GM15510 (cell line): ENCODE measurements around the gene SYCE1L.

Source experiments
- POLR2A ChIP-seq: IDR thresholded peaks from 3 replicates; pipeline ENCODE4 v1.6.1; 2011; ENCODE audit warnings: borderline replicate concordance; ENCODE audit not compliant: insufficient read length; ENCODE audit errors: extremely low read depth

SYCE1L gene

DNA sequence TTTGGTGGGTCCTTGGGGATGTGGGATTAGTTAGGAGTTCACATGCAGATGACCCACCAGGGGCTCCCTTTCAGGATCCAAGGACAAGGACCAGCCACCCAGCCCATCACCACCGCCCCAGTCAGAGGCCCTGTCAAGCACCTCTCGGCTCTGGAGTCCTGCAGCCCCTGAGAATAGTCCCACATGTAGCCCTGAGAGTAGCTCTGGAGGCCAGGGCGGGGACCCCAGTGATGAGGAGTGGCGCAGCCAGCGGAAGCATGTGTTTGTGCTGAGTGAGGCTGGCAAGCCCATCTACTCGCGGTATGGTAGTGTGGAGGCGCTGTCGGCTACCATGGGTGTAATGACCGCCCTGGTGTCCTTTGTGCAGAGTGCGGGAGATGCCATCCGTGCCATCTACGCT lies 5.8 kb upstream of the SYCE1L start:
- TF ChIP-seq POLR2A = no peak

DNA sequence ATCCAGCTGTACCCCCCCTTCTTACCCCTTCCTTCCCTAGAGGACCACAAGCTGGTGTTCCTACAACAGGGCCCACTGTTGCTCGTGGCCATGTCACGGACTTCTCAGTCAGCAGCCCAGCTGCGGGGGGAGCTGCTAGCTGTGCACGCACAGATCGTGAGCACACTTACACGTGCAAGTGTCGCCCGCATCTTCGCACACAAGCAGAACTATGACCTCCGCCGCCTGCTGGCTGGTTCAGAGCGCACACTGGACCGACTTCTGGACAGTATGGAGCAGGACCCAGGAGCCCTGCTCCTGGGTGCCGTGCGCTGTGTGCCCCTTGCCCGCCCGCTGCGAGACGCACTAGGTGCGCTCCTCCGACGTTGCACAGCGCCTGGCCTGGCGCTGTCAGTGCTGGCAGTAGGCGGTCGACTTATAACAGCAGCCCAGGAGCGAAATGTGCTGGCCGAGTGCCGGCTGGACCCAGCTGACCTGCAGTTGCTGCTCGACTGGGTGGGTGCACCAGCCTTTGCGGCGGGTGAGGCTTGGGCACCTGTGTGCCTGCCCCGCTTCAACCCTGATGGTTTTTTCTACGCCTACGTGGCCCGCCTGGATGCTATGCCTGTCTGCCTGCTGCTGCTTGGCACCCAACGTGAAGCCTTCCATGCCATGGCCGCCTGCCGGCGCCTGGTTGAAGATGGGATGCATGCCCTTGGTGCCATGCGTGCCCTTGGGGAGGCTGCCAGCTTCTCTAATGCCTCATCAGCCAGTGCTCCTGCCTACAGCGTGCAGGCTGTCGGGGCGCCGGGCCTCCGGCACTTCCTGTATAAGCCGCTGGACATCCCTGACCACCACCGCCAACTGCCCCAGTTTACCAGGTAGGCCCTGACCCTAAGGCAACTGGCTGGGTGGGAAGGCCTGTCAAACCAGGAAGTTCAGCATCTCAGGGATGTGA lies 4.6 kb upstream of the SYCE1L start:
- TF ChIP-seq POLR2A = no peak

DNA sequence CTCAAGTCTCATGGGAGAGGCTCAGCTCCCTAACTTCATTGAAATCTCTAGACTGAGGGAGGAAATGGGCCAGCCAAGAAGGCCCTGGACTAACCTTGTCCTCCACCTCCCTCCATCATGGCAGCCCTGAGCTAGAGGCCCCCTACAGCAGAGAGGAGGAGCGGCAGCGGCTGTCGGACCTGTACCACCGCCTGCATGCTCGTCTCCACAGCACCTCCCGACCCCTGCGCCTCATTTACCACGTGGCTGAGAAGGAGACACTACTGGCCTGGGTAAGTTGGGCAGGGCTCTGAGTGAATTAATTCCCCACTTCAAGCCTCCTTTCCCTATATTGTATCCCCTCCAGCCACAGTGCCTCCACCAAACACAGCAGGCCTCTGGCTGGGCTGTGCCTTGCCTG lies 3.8 kb upstream of the SYCE1L start:
- no peak for TF ChIP-seq POLR2A

GRCh38 chr16:77197747-77198146 lies 1.5 kb upstream of the SYCE1L start:
- no peak for TF ChIP-seq POLR2A

DNA sequence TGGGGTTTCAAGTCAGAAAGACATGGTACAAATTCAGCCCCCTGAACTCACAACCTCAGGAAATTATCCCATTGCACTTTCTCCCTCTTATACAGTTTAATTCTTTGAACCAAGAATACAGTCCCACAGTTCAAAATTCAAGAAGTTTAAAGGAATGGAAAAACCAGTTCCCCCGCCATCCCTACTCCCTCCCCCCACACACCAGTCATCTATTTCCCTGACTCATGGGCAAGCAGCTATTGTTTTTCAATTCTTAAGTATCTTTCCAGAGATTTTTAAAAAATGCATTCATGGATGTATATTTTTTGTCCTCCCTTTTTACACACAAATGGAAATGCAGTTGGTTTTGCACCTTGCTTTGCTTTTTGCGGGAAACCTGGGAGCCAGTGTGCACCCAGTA lies 7.3 kb downstream of the SYCE1L start:
- no peak for TF ChIP-seq POLR2A

- TF ChIP-seq POLR2A = no peak
Measured at GRCh38 chr16:77207030-77207429, 7.8 kb downstream of the SYCE1L start.

DNA sequence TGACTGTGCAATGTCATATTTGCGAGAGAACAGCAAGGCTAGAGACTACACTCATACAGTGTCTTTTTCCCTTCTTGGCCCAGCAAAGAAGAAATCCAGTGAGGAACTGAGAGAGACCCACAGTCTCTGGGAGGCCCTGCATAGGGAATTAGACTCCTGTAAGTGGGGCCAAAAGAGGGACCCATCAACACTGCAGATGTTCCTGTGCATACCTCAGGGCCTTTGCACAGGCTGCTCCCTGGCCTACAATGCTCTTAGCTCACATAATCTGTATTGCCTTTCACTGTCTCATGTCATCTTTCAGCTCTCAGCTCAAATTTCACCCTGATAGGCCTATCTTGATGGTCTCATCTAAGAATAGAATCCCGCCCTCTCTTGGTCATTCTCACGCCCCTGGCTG lies 9.2 kb downstream of the SYCE1L start:
- TF ChIP-seq POLR2A = no peak

DNA sequence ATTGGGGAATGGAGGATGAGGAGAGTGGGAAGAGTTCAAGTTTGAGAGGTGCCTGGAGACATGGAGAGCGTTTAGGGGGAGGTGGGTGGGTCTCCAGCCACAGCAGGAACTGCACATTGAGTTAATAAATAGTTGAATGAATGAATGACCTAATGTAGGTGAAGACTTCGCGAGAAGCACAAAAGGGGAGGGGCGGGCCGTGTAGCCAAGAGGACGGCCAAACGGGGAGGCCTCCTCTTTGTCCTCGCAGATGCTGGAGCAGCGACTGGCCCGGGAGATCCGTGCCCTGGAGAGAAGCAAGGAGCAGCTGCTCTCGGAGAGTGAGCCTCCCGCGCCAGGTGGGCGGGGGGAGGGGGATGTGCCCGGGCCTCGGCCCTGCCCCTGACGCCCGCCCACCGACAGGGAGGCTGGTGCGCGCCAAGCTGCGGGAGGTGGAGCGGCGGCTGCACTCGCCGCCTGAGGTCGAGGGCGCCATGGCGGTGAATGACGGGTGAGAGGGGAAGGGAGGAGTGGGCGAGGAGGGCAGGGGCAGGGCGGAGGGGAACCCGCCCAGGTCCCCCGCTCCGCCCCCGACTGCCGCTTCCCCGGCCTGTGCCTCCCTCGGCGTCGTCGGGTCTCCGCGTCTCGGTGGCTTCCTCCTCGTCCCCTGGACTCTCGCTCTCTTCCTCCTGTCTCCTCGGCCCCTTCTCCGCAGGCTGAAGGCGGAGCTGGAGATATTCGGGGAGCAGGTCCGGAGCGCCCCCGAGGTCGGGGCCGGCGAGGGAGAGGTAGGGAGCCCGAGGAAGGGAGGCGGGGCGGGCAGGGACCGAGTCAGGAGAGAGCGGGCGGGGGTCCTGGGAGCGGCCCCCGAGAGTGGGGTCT lies 12.9 kb downstream of the SYCE1L start:
- TF ChIP-seq POLR2A = no peak

DNA sequence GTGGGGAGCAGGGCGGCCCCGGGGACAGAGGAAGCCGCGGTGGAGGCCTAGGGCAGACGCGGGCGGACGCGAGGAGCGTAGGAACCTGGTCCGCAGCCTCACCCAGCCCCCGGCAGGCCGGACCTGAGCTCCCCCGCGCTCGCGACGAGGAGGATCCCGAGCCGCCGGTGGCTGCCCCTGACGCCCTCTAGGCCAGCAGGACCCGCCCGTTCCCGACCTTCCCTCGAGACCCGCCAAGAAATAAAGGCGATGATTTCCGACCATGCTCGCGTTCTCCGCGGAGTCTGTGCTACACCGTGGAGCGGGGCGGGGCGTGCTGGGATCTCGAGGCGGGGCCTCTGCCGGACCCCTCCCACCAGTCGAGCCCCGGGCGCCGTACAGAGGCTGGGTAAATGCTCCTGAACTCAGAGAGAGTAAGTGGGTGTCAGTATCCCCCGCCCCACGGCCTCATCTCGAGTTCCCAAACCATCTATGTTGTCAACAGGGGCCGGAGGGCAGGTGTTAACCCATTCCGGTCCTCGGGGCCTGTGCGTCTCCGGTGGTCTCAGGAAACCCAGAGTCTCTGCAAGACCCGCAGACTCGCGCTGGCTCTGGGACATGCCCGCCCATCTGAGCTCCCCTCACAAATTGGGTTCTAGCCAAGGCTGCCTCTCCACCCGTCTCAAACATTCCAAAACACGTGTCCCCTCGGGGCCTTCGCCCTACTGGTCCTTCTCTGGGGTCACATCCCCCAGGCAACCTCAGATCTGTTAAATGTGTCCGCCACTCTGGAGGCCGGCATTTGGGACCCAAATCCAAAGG lies 13.7 kb downstream of the SYCE1L start:
- peak; percentile 20 for TF ChIP-seq POLR2A

DNA sequence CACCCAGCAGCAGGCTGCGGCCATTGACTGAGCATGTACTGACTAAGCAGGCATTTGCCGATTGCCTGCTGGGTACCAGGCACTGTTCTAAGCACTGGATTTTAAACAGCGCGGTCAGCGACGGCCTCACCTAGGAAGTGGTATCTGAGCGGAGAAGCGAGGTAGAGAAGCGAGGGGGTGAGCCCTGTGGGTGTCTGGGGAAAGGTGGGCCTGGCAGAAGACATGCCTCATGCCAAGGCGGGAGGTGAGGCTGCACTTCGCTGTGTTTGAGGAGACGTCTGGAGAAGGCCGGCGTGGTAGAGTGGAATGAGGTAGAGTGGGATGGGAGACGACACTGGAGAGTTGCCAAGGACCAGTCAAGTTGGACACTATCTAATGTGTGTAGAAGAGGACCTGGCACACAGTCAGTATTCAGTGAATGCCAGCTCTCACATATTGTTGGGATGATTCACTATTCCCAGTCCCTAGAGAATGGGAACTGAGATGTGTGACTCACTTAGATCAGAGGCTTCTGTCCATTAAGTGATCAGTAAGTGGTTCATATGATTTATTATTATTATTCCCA lies 14.4 kb downstream of the SYCE1L start:
- no peak for TF ChIP-seq POLR2A

DNA sequence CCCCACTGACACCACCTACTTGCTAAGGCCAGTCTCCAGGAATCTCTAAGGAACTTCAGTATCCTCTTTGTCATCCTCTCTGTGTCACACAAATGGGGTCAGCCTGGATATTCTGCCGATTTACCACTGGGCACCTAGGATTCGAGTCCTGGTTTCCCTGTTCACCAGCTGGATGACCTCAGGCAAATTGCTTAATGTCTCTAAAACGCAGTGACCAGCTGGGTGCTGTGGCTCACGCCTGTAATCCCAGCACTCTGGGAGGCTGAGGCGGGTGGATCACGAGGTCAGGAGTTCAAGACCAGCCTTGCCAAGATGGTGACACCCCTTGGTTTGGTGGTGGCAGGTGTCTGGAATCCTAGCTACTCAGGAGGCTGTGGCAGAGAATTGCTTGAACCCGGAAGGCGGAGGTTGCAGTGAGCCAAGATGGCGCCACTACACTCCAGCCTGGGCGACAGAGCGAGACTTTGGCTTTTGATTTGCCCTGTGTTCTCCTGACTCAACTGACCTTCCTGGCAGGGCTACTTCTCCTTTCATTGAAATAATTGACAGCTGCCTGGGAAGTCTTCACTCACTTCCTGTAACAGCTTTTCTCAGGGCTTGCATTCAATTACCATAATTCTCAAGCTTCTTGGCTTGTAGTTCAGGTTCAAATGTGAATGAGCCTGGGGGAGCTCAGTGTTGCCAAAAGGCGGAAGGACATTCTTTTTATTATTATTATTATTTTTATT lies 15.4 kb downstream of the SYCE1L start:
- TF ChIP-seq POLR2A = no peak

GRCh38 chr16:77219437-77219836 lies 20.2 kb downstream of the SYCE1L start:
- no peak for TF ChIP-seq POLR2A

GRCh38 chr16:77220427-77220826 lies 21.2 kb downstream of the SYCE1L start:
- no peak for TF ChIP-seq POLR2A

GRCh38 chr16:77221482-77221881 lies 22.3 kb downstream of the SYCE1L start:
- TF ChIP-seq POLR2A = no peak
